NCI-H2227 (cell line): ENCODE results near the gene PLPPR4.

Experiments
- DNase-seq: peaks from one replicate; lab custom pipeline; 2025; ENCODE audit not compliant: unreplicated experiment; lab: John Stamatoyannopoulos, UW

The PLPPR4 gene

DNA sequence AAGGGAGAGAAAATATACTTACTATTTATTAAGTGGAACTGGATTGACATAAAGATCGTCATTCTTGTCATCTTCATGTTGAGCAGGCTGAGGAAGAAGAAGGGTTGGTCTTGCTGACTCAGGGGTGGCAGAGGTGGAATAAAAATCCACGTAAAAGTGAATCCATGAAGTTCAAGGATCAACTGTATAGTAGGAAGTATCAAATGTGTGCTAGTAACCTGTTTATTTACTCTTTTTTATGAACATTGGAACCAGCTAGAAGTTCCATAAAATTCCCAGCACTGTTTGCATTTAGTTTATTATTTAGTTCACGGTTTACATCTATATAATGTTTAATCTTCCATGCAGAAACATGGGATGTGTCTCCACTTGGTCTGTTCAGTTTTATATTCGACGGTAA lies 70.7 kb downstream of the PLPPR4 start:
- DNase-seq: no peak

DNA sequence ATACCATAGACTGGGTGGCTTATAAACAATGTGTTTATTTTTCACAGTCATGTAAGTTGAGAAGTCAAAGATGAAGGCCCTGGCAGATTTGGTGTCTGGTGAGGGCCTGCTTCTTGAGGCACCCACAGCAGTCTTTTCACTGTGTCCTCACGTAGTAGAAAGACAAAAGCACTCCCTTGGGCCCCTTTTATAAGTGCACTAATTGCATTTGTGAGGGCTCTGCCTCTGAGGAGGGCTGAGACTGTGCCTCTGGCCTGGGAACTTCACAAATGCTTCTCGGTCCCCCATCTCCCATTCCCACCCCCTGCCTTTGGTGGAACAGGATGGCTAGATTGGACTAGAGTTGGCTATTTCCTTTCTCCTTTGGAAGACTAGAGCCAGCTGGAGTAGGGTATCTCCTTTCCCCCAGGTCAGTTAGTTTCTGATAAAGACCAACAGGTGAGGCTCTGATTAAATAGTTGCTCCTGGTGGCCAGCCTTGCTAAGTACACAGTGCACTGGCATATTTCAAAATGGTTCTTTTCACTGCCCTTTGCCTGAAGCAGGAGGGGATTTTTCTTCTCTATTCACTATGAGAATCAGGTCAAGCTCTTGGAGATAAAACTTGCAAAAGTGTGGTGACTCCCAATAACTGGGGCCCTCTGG lies 82.9 kb downstream of the PLPPR4 start:
- no peak for DNase-seq

DNA sequence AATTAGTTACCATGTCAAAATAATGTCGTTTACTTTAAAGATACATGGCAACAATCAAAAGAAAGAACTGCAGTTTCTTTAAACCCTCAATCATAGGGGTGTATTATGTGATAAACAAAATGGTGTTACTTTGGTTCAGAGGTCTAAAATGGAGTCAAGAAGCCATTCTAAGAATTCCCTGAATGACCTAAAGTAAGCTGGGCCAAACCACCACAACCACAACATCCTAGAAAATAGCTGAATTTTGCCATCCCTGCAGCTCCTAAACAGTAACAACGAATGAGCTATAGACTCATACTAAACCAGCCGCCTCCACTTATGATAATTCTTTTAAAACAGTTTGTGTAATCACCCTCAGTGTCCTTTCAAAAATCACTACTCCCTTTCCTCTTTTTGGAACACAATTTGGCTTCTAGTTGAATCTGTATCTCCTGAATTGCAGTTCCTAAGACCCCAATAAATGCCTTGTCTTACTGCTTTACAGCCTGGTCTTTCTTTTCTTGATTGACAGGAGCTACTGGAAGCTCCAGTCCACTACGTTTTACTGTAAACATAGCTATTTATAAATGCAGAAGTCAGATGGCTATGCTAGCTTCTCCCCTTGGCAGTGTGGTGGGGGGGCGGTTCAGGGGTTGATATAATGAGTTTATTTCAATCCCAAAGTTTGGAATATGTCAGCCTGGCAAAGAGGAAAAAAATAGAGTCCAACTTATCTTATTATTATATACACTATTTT lies 84.3 kb downstream of the PLPPR4 start:
- DNase-seq: no peak

DNA sequence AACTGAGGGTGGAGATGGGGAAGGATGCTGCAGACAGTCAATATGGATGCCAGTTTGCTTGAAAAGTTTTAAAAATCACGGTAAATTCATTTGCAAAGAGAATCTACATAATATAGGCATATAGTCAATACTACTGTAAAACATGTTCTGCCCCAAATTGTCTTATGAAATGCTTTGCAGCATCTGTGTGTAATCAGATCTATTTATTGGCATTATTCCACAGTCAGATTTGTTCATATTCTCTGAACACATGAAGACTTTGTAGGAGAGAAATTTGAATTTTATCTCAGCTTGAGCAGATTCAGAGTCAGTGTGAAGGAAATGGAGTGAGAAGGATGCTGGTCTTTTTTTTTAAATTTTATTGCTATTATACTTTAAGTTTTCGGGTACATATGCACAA lies 88.5 kb downstream of the PLPPR4 start:
- DNase-seq: no peak

DNA sequence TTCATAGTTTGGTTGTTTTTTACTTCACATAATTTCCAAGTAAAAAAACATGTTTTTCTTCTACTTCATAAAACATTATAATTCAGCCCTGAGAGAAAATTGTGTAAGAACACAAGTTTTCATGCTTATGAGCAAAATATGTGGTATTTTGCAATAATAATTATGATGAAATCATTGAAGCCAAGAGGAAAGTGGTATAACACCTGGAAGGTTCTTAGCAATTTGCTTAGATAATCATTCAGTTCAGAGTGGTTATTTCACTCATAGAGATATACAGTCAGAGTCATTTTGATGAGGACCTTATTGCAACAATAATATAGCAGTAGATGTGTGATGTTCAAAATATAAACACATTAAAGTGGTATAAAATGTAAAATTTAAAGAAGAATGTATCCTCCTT lies 94.5 kb downstream of the PLPPR4 start:
- no peak for DNase-seq
